CD8-positive, alpha-beta memory T cell (primary cell): ENCODE data around the gene ANO9. TPM values are rescaled to one million over a fixed set of nuclear protein-coding genes. Genes with fewer than 3 reads are reported as not detected.

Source experiments
- CTCF ChIA-PET: fragments of 350-600 bp; sonication (Branson Sonifier 250); formaldehyde crosslinking; loops from one replicate; lab custom pipeline; 2021; ENCODE audit warnings: antibody characterized with exemption; lab: Charles Lee
- POLR2A ChIA-PET: fragments of 350-600 bp; sonication (Branson Sonifier 250); formaldehyde crosslinking; loops from one replicate; lab custom pipeline; 2021; ENCODE audit warnings: antibody characterized with exemption; lab: Charles Lee
- DNase-seq, 5 donors: peaks; one replicate each; pipeline versions ENCODE4 v3.0.0 to v3.0.0-alpha.2; 2020 to 2022; ENCODE audit warnings: mixed read lengths in 1 of 5
- H3K27ac ChIP-seq: one replicate; pipeline ENCODE4 v1.7.0; 2013; ENCODE audit warnings: low read depth, mild to moderate bottlenecking, low read length, moderate library complexity
- H3K27me3 ChIP-seq: 2 replicates; pipeline ENCODE4 v1.7.0; 2013; ENCODE audit warnings: low read length, mild to moderate bottlenecking; ENCODE audit not compliant: insufficient read depth, poor library complexity, severe bottlenecking
- H3K36me3 ChIP-seq: 2 replicates; pipeline ENCODE4 v1.7.0; 2013; ENCODE audit warnings: mild to moderate bottlenecking, low read length, moderate library complexity; ENCODE audit not compliant: insufficient read depth
- H3K4me1 ChIP-seq: 2 replicates; pipeline ENCODE4 v1.7.0; 2013; ENCODE audit warnings: mild to moderate bottlenecking, low read length, moderate library complexity; ENCODE audit not compliant: insufficient read depth
- H3K4me3 ChIP-seq: 2 replicates; pipeline ENCODE4 v1.7.0; 2013; ENCODE audit warnings: mild to moderate bottlenecking, low read length
- H3K9me3 ChIP-seq: 2 replicates; pipeline ENCODE4 v1.7.0; 2013; ENCODE audit warnings: mild to moderate bottlenecking, low read length
- H3K27ac Mint-ChIP-seq, 8 donors: one replicate each; pipeline ENCODE4 v1.8.0; 2020 to 2021; ENCODE audit warnings: mixed read lengths in 8 of 8, mild to moderate bottlenecking in 6 of 8, inconsistent platforms in 3 of 8, moderate library complexity in 3 of 8
- H3K27me3 Mint-ChIP-seq, 2 donors: one replicate each; pipeline ENCODE4 v1.8.0; 2020 to 2021; ENCODE audit warnings: mixed read lengths in 2 of 2, mild to moderate bottlenecking in 1 of 2, moderate library complexity in 1 of 2
- H3K36me3 Mint-ChIP-seq, 3 donors: one replicate each; pipeline ENCODE4 v1.8.0; 2020 to 2021; ENCODE audit warnings: mixed read lengths in 3 of 3, inconsistent platforms in 1 of 3, mild to moderate bottlenecking in 1 of 3
- H3K4me1 Mint-ChIP-seq, 3 donors: one replicate each; pipeline ENCODE4 v1.8.0; 2020 to 2021; ENCODE audit warnings: mixed read lengths in 3 of 3, inconsistent platforms in 1 of 3, mild to moderate bottlenecking in 1 of 3
- H3K4me3 Mint-ChIP-seq, 7 donors: one replicate each; pipeline ENCODE4 v1.8.0; 2020 to 2021; ENCODE audit warnings: mixed read lengths in 7 of 7, mild to moderate bottlenecking in 6 of 7, moderate library complexity in 4 of 7, inconsistent platforms in 2 of 7
- H3K9me3 Mint-ChIP-seq, 5 donors: one replicate each; pipeline ENCODE4 v1.8.0; 2020 to 2022; ENCODE audit warnings: mixed read lengths in 5 of 5, mild to moderate bottlenecking in 3 of 5, moderate library complexity in 2 of 5, inconsistent platforms in 1 of 5
- polyA plus RNA-seq: library from polyadenylated mRNA; unstranded; fragments of 300-500 nt; fragmentation: Illumina TruSeq; gene quantifications from one replicate; pipeline ENCODE4 v1.2.3, GENCODE V29; 2021
- total RNA-seq, 2 experiments: library from RNA; stranded (reverse); gene quantifications; one replicate each; pipeline ENCODE4 v1.2.3, GENCODE V29; 2021

The ANO9 gene
- total and polyA plus RNA-seq, 3 experiments from 2014 or later: 12.2 to 26.4 (median 25.3) TPM

GRCh38 chr11:377883-378500 is 63.8 kb downstream of the ANO9 start:
- ChIA-PET CTCF (no interaction called here), POLR2A (no interaction called here)
- Mint-ChIP-seq H3K36me3 (no peaks in the 10 kb centered on the region), H3K27ac (peak overlapping the region in 3 of 8 donors; percentile 13 to 72 (median 62)), H3K4me3 (peak overlapping the region in 1 of 7 donors; percentile 66), H3K27me3 (peaks cover 7 to 8% of the 10 kb centered on the region in 2 donors), H3K9me3 (no peaks in the 10 kb centered on the region), H3K4me1 (peaks cover 0 to 6% (median 4%) of the 10 kb centered on the region in 3 donors)
- no peak for DNase-seq
- no peak overlapping the region for H3K4me3 ChIP-seq
- H3K27me3 ChIP-seq: no peaks in the 10 kb centered on the region
- H3K4me1 ChIP-seq: no peaks in the 10 kb centered on the region
- no peak overlapping the region for H3K27ac ChIP-seq
- H3K36me3 ChIP-seq: no peaks in the 10 kb centered on the region
- no peaks in the 10 kb centered on the region for H3K9me3 ChIP-seq

DNA sequence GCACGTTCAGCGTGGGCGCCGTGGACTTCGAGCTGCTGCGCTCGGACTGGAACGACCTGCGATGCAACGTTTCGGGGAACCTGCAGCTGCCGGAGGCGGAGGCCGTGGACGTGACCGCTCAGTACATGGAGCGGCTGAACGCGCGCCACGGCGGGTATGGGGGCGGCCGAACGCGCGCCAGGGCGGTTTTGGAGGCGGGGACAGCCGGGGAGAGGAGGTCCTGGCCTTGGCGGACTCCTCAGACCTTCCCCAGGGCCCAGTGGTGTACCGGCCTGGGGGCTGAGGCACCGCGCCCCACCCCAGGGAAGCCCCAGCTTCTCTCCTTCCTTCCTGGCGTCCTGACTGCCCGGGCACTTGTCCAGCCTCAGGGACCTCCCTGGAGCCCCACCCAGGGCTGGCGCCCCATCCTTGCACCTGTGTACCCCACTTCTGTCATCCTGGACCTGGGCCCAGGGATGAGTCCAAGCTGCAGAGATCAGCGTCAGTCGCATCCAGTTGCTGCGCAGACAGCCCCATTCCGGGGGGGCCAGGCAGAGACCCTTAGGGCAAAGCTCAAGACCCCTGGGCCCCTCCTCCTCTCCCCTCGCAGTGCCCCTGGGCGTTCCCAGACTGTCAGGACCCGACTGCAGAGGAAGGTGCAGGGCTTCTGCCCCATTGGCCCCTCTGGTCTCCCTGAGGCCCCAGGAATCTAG is 64.5 kb downstream of the ANO9 start:
- Mint-ChIP-seq H3K4me3 (no peak overlapping the region), H3K27ac (no peak overlapping the region), H3K27me3 (peaks cover 7 to 8% of the 10 kb centered on the region in 2 donors), H3K36me3 (no peaks in the 10 kb centered on the region), H3K9me3 (no peaks in the 10 kb centered on the region), H3K4me1 (peaks cover 0 to 6% (median 4%) of the 10 kb centered on the region in 3 donors)
- Histone ChIP-seq H3K9me3 (no peaks in the 10 kb centered on the region), H3K27me3 (no peaks in the 10 kb centered on the region), H3K4me3 (no peak overlapping the region), H3K4me1 (no peaks in the 10 kb centered on the region), H3K27ac (no peak overlapping the region), H3K36me3 (no peaks in the 10 kb centered on the region)
- ChIA-PET POLR2A (no interaction called here), CTCF (no interaction called here)
- no peak for DNase-seq

GRCh38 chr11:376531-377173 is 65.2 kb downstream of the ANO9 start:
- Mint-ChIP-seq H3K27me3 (peaks cover 4 to 5% of the 10 kb centered on the region in 2 donors), H3K4me3 (no peak overlapping the region), H3K27ac (no peak overlapping the region), H3K4me1 (peaks cover 0 to 3% (median 0%) of the 10 kb centered on the region in 3 donors), H3K9me3 (no peaks in the 10 kb centered on the region), H3K36me3 (no peaks in the 10 kb centered on the region)
- no peak overlapping the region for H3K4me3 ChIP-seq
- ChIA-PET POLR2A (no interaction called here), CTCF (no interaction called here)
- no peaks in the 10 kb centered on the region for H3K27me3 ChIP-seq
- no peak overlapping the region for H3K27ac ChIP-seq
- no peaks in the 10 kb centered on the region for H3K9me3 ChIP-seq
- no peak for DNase-seq
- no peaks in the 10 kb centered on the region for H3K4me1 ChIP-seq
- H3K36me3 ChIP-seq: no peaks in the 10 kb centered on the region

DNA sequence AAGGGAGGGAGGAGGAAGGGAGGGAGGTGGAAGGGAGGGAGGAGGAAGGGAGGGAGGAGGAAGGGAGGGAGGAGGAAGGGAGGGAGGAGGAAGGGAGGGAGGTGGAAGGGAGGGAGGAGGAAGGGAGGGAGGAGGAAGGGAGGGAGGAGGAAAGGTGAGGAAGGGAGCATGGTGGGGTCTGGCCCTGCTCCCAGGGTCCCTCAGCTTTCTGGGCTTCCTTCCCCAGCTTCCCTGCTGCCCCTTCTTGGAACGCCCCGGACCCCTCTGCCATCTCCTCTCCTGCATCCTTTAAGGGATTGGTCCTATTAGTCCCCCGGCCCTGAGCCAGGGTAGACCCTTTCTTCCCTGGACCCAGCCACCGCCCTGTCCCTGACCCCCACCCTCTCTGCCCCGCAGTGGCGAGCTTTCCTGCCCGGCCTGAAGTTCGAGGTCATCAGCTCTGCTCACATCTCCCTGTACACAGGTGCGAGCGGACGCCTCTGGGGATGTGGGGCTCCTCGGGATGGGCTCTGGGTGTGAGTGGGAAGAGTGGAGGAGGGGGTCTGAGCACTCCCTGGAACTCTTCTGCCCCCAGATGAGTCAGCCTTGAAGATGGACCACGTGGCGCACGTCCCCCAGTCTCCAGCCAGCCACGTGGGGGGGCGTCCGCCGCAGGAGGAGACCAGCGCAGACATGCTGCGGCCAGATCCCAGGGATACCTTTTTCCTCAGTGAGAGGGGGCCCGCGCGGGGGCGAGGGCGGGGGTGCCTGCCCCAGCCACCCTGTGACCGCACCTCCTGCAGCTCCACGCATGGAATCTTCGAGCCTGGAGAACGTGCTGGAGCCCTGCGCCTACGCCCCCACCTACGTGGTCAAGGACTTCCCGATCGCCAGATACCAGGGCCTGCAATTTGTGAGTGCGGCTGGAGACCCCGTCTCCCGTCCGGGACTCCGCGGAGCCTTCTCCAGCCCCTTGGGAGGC is 66.5 kb downstream of the ANO9 start:
- Mint-ChIP-seq H3K36me3 (no peaks in the 10 kb centered on the region), H3K9me3 (no peaks in the 10 kb centered on the region), H3K4me1 (peaks cover 0 to 3% (median 2%) of the 10 kb centered on the region in 3 donors), H3K4me3 (no peak overlapping the region), H3K27ac (no peak overlapping the region), H3K27me3 (peaks cover 12% of the 10 kb centered on the region in 2 donors)
- Histone ChIP-seq H3K27me3 (no peaks in the 10 kb centered on the region), H3K9me3 (no peaks in the 10 kb centered on the region), H3K27ac (no peak overlapping the region), H3K4me3 (no peak overlapping the region), H3K4me1 (no peaks in the 10 kb centered on the region), H3K36me3 (no peaks in the 10 kb centered on the region)
- POLR2A ChIA-PET: interaction anchor here (0.6 kb wide), 1 partner anchor 277 kb away, joined by 11 read pairs; no protein-coding TSS in a partner anchor
- CTCF ChIA-PET: interaction anchor here (1.1 kb wide), 1 partner anchor 20 kb away, joined by 3 read pairs; no protein-coding TSS in a partner anchor
- DNase-seq: no peak

DNA sequence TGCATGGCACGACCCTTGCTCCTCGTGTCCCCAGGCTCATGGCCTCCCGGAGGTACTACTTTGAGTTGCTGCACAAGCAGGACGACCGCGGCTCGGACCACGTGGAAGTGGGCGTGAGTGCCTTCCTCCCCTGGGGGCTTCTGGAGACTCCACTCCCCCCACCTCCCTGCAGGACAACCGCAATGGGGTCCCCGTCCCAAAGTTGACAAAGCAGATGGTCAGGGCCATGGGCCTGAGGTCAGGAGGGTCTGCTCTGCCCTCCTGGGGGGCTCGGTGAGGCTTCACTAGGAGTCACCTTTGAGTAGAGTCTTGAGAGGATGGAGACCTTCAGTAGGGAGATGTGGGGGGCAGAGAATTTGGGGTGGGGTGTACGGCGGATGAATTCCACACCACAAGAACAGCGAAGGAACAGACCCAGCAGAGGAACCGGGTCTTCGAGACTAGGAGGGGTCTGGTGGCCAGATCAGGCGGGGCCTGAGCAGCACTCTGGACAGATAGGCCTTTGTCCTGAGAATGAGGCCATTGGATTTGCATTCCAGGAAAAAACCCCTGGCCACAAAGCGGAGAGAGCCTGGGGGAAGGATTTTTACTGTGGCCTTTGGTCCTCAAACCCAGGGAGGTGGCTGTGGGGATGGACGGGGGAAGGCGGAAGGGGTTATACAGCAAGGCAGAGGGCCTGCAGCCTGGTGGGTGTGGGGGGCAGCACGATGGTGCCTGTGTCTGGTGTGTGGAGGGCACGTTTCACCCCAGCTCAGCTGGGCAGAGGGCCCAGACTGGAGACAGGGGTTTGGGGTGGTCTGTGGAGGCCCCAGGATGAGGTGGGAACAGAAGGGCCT is 67.9 kb downstream of the ANO9 start:
- H3K4me3 Mint-ChIP-seq: no peak overlapping the region
- H3K4me1 Mint-ChIP-seq: peaks cover 0 to 6% (median 3%) of the 10 kb centered on the region in 3 donors
- H3K36me3 Mint-ChIP-seq: no peaks in the 10 kb centered on the region
- POLR2A ChIA-PET: no interaction called here
- H3K27ac Mint-ChIP-seq: peak overlapping the region in 4 of 8 donors; percentile 29 to 81 (median 68)
- Histone ChIP-seq H3K4me3 (no peak overlapping the region), H3K27me3 (no peaks in the 10 kb centered on the region), H3K36me3 (no peaks in the 10 kb centered on the region), H3K9me3 (no peaks in the 10 kb centered on the region), H3K4me1 (no peaks in the 10 kb centered on the region), H3K27ac (no peak overlapping the region)
- no peak for DNase-seq
- peaks cover 13 to 17% of the 10 kb centered on the region in 2 donors for H3K27me3 Mint-ChIP-seq
- H3K9me3 Mint-ChIP-seq: no peaks in the 10 kb centered on the region
- CTCF ChIA-PET: interaction anchor here (1.1 kb wide), 1 partner anchor 18 kb away, joined by 3 read pairs; no protein-coding TSS in a partner anchor

- Histone ChIP-seq H3K9me3 (no peaks in the 10 kb centered on the region), H3K36me3 (no peaks in the 10 kb centered on the region), H3K4me3 (no peak overlapping the region), H3K4me1 (peaks cover 7% of the 10 kb centered on the region), H3K27me3 (peaks cover 7% of the 10 kb centered on the region), H3K27ac (no peak overlapping the region)
- Mint-ChIP-seq H3K4me1 (peaks cover 5 to 13% (median 7%) of the 10 kb centered on the region in 3 donors), H3K36me3 (no peaks in the 10 kb centered on the region), H3K27ac (peak overlapping the region in 2 of 8 donors; percentile 38 to 73), H3K9me3 (no peaks in the 10 kb centered on the region), H3K4me3 (no peak overlapping the region), H3K27me3 (peaks cover 17 to 20% of the 10 kb centered on the region in 2 donors)
- DNase-seq: no peak
- POLR2A ChIA-PET: no interaction called here
- CTCF ChIA-PET: no interaction called here
These were observed 68.7 kb downstream of the ANO9 start for GRCh38 chr11:372809-373715.
